Urothelium cell line (cell line): Measurements from ENCODE around the gene GFI1B.

Source experiments
- DNase-seq: peaks from one replicate; pipeline ENCODE4 v3.0.0; 2011; ENCODE audit warnings: low spot score, mixed read lengths
- FAIRE-seq: peaks from 2 replicates; lab custom pipeline; 2011; peaks lifted over from hg19 to GRCh38; lab: Jason Lieb, UNC

Gene GFI1B

GRCh38 chr9:132978451-132979131 is at the start of gene GFI1B:
Gene GFI1B (plus strand): TSS chr9:132978694. CDS start chr9:132986679, 7,985 bp downstream.
- FAIRE-seq, result no peak

DNA sequence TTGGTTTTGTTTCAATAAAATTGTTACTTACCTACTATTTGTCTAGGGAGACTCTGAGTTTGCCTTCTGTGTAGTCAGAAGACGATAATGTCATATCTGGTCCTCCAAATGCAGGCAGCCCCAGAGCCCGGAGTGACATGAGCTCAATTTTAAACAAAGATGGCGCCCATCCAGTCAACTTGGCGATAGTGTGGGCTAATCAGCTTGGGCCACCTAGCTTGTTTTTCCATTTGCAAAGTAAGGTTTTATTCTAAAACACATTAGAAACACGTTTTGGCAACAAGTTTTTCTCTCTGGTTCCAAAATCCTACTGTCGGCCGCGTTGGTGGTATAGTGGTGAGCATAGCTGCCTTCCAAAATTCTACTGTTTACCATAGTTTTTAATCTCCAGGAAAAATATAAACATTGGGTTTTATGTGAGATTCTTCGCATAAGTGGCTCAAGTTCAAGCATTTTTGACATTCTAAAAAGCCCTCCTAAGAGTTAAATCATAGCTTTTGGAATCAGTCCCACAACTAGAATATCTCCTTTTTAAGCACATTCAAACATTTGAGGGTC is 47.2 kb upstream of the GFI1B start:
- FAIRE-seq (no peak), DNase-seq (no peak)

More at GRCh38 chr9:132978451-132979131, at the start of gene GFI1B:
- no peak for DNase-seq

- DNase-seq, result no peak
- FAIRE-seq, result no peak
These were observed 43.5 kb upstream of the GFI1B start for GRCh38 chr9:132935026-132935425.

GRCh38 chr9:132937463-132937901 is 41.0 kb upstream of the GFI1B start:
- DNase-seq (no peak), FAIRE-seq (no peak)

- DNase-seq (no peak), FAIRE-seq (no peak)
These were observed 39.3 kb upstream of the GFI1B start for GRCh38 chr9:132939169-132939568.

- DNase-seq (no peak), FAIRE-seq (no peak)
These were observed 35.8 kb upstream of the GFI1B start for GRCh38 chr9:132942541-132943182.

GRCh38 chr9:132943651-132944293 is 34.7 kb upstream of the GFI1B start:
- FAIRE-seq (no peak), DNase-seq (peak; percentile 10)

DNA sequence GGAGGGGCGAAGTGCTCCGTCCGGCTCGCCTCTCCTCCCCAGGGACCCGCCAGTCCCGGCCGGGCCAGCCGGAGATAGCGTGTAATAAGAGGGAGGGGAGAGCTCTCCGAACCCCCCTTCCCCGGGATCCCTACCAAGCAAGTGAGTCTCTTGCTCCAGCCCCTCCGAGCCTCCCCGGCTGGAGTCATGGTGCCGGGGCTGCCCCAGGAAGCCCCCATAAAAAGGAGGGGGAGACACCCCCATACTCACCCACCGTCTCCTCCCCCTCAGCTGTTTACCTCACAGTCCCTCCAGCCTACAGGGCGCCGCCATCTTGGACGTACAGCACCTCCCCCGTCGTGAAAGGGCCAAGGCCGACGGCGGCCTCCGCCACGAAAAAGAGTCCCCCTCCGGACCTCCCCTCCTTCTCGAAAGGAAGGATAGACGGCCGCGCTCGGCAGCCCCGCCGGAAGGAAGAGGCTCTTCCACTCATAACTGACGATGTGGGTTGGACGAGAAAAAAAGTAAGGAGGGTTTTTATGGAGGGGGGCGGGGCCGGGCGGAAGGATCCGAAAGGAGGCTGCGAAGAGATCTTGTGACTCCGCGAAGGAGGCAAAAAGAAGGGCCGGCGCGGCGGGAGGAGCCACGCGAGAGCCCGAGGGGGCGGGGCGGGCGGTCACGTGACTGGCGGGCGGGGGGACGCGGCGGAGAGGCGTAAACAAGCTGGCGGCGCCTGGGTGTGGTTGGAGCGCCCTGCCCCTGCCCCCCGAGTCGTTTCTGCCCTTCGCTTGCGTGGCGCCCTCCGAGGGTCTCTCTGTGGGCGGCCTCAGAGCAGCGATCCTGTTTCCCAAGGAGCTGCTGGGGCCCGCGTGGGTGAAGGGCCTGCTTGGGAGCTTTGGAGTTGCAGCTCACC is 34.0 kb upstream of the GFI1B start, which contains the start of gene TSC1:
TSC1 (minus strand) TSS at position 323 of the 892 bp plus-strand sequence. CDS start 15,744 bp downstream, outside the sequence.
- no peak for FAIRE-seq

DNA sequence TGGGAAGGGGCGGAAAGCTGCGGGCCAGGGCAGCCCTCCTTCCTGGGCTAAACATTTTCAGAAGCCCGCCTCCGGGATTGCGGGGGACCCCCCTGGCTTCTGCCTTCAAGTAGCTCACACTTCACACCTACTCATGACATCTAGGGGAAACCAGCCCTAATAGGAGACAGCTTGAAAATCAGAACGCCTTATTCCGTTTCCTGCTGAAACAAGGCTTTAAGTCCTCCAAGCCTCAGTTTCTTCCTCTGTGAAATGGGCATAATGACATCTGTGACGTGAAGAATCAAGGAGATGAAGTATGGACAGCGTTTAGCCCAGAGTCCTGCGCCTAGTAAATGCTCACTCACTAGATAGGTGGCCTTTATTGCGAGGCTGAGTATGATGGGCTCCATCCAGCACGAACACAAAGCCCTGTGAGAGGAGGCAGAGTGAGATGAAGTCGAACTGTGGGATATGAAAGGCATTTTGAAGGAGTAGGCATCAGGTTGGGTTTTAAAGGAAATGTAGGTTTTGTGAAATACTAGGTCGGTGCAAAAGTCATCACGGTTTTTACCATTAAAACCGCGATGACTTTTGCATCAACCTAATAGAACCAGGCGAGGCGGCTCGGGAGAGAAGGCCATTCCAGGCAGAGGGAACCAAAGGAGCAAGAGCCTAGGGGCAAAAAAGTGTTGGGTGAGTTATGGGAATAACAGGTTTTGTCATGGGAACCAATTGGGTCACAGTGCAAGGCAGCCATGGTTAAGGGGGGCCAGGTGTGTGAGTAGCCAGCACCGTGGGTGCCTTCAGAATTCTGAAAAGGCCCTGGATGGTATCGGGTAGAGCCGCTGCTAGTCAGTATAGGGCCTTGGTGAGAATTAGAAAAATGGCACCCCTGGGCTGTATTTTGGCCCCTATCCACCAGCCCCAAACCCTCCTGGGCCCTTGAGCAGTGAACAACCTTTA is 33.0 kb upstream of the GFI1B start:
- DNase-seq, result no peak
- FAIRE-seq, result no peak

More for the DNA sequence above, 34.0 kb upstream of the GFI1B start, which contains the start of gene TSC1:
- DNase-seq, result peak; percentile 94

GRCh38 chr9:132946211-132946610 is 32.3 kb upstream of the GFI1B start:
- DNase-seq (no peak), FAIRE-seq (no peak)

DNA sequence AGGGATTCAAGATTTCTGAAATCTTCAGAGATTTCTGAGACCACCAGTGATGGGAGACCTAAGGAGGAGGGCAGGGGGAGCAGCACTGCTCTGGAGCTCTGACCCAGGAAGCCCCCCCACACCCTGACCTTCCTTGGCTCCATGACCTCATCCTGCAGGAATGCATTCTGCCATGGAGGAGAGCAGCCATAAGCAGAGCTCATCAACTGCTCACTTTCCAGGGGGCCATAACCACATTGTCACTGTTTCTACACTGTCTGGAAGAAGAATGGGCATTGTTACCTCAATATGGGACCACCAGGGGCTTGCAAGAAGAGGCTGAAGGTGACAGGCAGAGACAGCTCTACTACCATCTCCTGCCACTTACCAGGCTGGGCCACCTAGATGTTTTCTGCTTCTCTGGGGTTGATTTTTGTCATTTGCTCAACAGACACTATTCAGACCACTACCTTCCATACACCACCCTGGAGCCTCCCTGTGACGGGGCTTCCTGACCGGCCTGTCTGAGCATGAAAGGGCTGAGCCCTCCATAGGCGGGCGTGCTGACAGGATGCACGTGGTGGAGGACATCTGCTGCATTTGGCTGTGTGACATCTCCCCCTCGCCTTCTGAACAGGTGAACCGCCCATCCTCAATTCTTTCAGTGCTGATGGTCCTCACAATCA is 31.7 kb upstream of the GFI1B start:
- DNase-seq (peak; percentile 70), FAIRE-seq (no peak)

- FAIRE-seq, result no peak
- no peak for DNase-seq
These were observed 30.7 kb upstream of the GFI1B start for GRCh38 chr9:132947756-132948155.

- DNase-seq (no peak), FAIRE-seq (no peak)
These were observed 29.9 kb upstream of the GFI1B start for GRCh38 chr9:132948482-132949050.

DNA sequence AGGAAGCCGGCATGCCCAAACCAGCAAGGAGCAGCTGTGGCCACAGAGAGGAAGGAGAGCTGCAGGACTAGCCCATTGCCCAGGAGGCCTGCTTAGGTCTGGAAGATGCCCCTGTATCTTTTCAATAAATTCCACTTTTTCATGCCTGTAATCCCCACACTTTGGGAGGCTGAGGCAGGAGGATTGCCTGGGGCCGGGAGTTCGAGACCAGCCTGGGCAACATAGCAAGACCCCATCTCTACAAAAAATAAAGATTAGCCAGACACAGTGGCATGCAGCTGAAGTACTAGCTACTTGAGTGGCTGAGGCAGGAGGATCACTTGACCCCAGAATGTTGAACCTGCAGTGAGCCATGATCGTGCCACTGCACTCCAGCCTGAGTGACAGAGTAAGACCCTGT is 28.8 kb upstream of the GFI1B start:
- FAIRE-seq (no peak), DNase-seq (no peak)

DNA sequence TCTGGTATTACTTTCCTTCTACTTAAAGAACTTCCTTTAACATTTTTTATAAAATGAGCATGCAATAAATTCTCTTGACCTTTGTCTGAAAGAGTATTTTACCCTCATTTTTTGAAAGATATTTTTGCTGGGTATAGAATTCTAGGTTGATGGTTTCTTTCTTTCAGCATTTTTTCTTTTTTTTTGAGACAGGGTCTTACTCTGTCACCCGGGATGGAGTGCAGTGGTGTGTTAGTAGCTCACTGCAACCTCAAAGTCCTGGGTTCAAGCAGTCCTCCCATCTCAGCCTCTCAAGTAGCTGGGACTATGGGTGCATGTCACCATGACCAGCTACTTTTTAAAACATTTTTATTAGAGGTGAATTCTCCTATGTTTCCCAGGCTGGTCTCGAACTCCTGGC is 23.4 kb upstream of the GFI1B start:
- DNase-seq (no peak), FAIRE-seq (no peak)

GRCh38 chr9:132955768-132956167 is 22.7 kb upstream of the GFI1B start:
- FAIRE-seq, result no peak
- no peak for DNase-seq

- DNase-seq, result no peak
- no peak for FAIRE-seq
These were observed 20.7 kb upstream of the GFI1B start for GRCh38 chr9:132957805-132958204.

DNA sequence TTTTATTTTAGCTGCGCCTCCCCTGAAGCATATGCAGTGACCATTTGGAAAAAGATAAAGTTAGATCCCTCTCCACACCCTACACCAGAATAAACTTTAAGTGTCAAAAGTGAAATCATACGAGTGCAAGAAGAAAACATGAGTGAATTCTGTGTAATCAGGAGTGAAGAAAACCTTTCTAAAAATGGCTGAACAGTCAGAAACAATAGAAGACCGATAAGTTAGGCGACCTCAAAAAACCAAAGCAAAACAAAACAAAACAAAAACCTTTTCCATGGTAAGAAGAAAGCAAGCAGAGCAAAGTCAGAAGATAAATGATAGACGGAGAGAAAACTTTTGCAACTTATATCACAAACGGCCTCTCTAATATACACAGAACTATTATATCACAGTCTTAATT is 17.5 kb upstream of the GFI1B start:
- FAIRE-seq (no peak), DNase-seq (no peak)
